ENCODE data around the gene CRYM. TPM values are rescaled to one million over a fixed set of nuclear protein-coding genes. Genes with fewer than 3 reads are reported as not detected.

Gene CRYM
- total and polyA plus RNA-seq, 4 donors: 2.3 to 7.8 (median 7.0) TPM

- no peak for TF ChIP-seq SP1 (IDR thresholded peaks at IDR 0.05)
- no peak for TF ChIP-seq REST (IDR thresholded peaks at IDR 0.05)
- no peak for TF ChIP-seq ATF3 (IDR thresholded peaks at IDR 0.05)
- no peak for TF ChIP-seq MAX (IDR thresholded peaks at IDR 0.05)
- TF ChIP-seq CTCF (IDR thresholded peaks at IDR 0.05; ENCODE audit: low read depth, low read length, missing input control): no peak
- no peak for TF ChIP-seq GABPA (IDR thresholded peaks at IDR 0.05 in 1 of 2, conservative IDR thresholded peaks at IDR 0.05 in 1 of 2)
- no peak for TF ChIP-seq EGR1 (IDR thresholded peaks at IDR 0.05; ENCODE audit: low read depth in 2 of 2)
- no peak for TF ChIP-seq HNF4A (conservative IDR thresholded peaks at IDR 0.05)
- TF ChIP-seq FOXA2 (IDR thresholded peaks at IDR 0.05): no peak
- TF ChIP-seq HNF4G (IDR thresholded peaks at IDR 0.05): no peak
- TF ChIP-seq FOXA1 (IDR thresholded peaks at IDR 0.05): no peak
- no peak for TF ChIP-seq ZBTB33 (IDR thresholded peaks at IDR 0.05)
- TF ChIP-seq RAD21 (IDR thresholded peaks at IDR 0.05): no peak
- TF ChIP-seq YY1 (IDR thresholded peaks at IDR 0.05): no peak
- no peak for TF ChIP-seq TAF1 (conservative IDR thresholded peaks at IDR 0.05)
- TF ChIP-seq JUND (IDR thresholded peaks at IDR 0.05): no peak
- TF ChIP-seq RXRA (IDR thresholded peaks at IDR 0.05): no peak
- TF ChIP-seq NR2F2 (IDR thresholded peaks at IDR 0.05): no peak
- H3K27me3 ChIP-seq (ENCODE audit: control insufficient read depth in 4 of 4, insufficient read depth in 4 of 4, low read length in 3 of 4): no peaks in the 10 kb centered on the region
- no peak for DNase-seq (ENCODE audit: low spot score)
- no peaks in the 10 kb centered on the region for H3K36me3 ChIP-seq (ENCODE audit: control insufficient read depth in 4 of 4, insufficient read depth in 3 of 4, low read depth in 1 of 4, low read length in 3 of 4)
- H3K4me1 ChIP-seq (ENCODE audit: control insufficient read depth in 4 of 4, insufficient read depth in 4 of 4, low read length in 3 of 4): peaks cover 0 to 24% (median 14%) of the 10 kb centered on the region in 4 donors
- no peak overlapping the region for H3K4me3 ChIP-seq (ENCODE audit: low read depth in 1 of 3, low read length in 3 of 3)
- WGBS: 89% methylated on average over 9 of the region's 9 CpGs
- no peak overlapping the region for H3K27ac ChIP-seq (ENCODE audit: low read depth in 1 of 2, low read length in 2 of 2)
- H3K9me3 ChIP-seq (ENCODE audit: control insufficient read depth in 4 of 4, low read length in 3 of 4): no peaks in the 10 kb centered on the region
- H3K9ac ChIP-seq (ENCODE audit: low read depth in 1 of 2, low read length in 2 of 2): no peak overlapping the region
Measured at GRCh38 chr16:21276090-21276489, 2.0 kb downstream of the CRYM start.

Data from liver (tissue), 9 donors.